ENCODE measurements around the gene PIGS.

GRCh38 chr17:28505986-28506665, 65.2 kb downstream of the PIGS start, which contains the start of gene FOXN1:
- no peak for TF ChIP-seq POLR2A (IDR thresholded peaks at IDR 0.05)
- TF ChIP-seq, protein P1, sequence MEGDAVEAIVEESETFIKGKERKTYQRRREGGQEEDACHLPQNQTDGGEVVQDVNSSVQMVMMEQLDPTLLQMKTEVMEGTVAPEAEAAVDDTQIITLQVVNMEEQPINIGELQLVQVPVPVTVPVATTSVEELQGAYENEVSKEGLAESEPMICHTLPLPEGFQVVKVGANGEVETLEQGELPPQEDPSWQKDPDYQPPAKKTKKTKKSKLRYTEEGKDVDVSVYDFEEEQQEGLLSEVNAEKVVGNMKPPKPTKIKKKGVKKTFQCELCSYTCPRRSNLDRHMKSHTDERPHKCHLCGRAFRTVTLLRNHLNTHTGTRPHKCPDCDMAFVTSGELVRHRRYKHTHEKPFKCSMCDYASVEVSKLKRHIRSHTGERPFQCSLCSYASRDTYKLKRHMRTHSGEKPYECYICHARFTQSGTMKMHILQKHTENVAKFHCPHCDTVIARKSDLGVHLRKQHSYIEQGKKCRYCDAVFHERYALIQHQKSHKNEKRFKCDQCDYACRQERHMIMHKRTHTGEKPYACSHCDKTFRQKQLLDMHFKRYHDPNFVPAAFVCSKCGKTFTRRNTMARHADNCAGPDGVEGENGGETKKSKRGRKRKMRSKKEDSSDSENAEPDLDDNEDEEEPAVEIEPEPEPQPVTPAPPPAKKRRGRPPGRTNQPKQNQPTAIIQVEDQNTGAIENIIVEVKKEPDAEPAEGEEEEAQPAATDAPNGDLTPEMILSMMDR (IDR thresholded peaks at IDR 0.05): no peak
- no peak for TF ChIP-seq POLR2AphosphoS5 (IDR thresholded peaks at IDR 0.05)

Data from breast epithelium (tissue), 3 donors.